Muscle layer of colon (tissue), 2 donors: ENCODE data around the gene MPST.
"Not testable (repeated sequence)": the region's sequence is repeated elsewhere in the genome, so short reads cannot be mapped to it uniquely, and the experiment has no call there.

Experiments
- H3K27ac ChIP-seq: one replicate; pipeline ENCODE4 v1.7.0; 2013; ENCODE audit warnings: low read depth, mild to moderate bottlenecking, low read length, moderate library complexity
- H3K27me3 ChIP-seq, 2 donors: one replicate each; pipeline ENCODE4 v1.7.0; 2013; ENCODE audit warnings: low read length in 2 of 2, mild to moderate bottlenecking in 2 of 2; ENCODE audit not compliant: insufficient read depth in 2 of 2, control insufficient read depth in 1 of 2
- H3K36me3 ChIP-seq: one replicate; pipeline ENCODE4 v1.7.0; 2013; ENCODE audit warnings: mild to moderate bottlenecking, low read length; ENCODE audit not compliant: insufficient read depth
- H3K4me1 ChIP-seq: one replicate; pipeline ENCODE4 v1.7.0; 2013; ENCODE audit warnings: mild to moderate bottlenecking, low read length; ENCODE audit not compliant: insufficient read depth
- H3K4me3 ChIP-seq, 2 donors: one replicate each; pipeline ENCODE4 v1.7.0; 2013; ENCODE audit warnings: low read length in 2 of 2, low read depth in 1 of 2, mild to moderate bottlenecking in 1 of 2, moderate library complexity in 1 of 2
- H3K9ac ChIP-seq: one replicate; pipeline ENCODE4 v1.7.0; 2013; ENCODE audit warnings: low read length
- H3K9me3 ChIP-seq: one replicate; pipeline ENCODE4 v1.7.0; 2013; ENCODE audit warnings: mild to moderate bottlenecking, low read length
- donor health status: abdominal sarcoma.
- donor health status: Adenocarcinoma of cecum.

MPST gene

DNA sequence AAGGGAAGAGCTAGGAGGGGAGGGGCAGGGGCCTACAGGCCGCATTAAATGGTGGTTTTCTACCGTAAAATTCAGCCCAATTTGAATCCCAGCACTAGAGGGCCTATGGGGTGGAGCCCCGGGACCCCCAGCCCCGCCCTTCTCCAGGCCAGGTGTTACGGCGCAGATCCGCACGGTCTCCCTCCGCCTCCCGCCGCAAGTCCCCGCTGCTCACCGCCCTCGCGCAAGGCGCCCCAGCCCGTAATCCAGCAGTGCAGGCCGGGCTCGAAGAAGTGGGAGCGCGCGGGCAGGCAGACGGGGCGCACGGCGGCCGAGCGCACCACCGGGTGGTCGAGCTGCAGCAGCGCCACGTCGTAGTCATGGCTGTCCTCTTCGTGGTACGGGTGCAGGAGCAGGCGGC is 49.3 kb downstream of the MPST start:
- Histone ChIP-seq H3K9me3 (no peaks in the 10 kb centered on the region), H3K36me3 (no peaks in the 10 kb centered on the region), H3K9ac (no peak overlapping the region), H3K27ac (no peak overlapping the region), H3K27me3 (peaks cover 24 to 46% of the 10 kb centered on the region in 2 donors), H3K4me1 (no peaks in the 10 kb centered on the region), H3K4me3 (no peak overlapping the region)

DNA sequence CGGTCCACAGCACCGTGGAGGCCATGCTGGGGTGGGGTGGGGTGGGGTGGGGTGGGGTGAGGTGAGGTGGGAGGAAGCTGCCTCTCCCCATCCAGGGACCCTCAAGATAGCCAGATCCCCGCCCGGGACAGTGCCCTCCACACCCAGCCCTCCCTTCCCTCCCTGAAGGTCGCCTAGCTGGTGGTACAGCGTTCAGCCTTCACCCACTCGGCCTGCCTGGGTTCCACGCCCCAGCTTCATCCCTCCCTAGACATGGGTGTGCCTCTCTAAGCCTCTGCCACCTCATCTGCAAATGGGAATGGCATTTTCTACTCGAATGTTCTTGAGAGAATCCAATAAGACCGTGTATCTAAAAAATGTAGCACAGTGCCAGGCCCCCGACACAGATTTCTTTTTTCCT is 49.8 kb downstream of the MPST start:
- Histone ChIP-seq H3K9ac (no peak overlapping the region), H3K36me3 (no peaks in the 10 kb centered on the region), H3K9me3 (no peaks in the 10 kb centered on the region), H3K27ac (no peak overlapping the region), H3K4me1 (no peaks in the 10 kb centered on the region), H3K27me3 (peaks cover 24 to 46% of the 10 kb centered on the region in 2 donors), H3K4me3 (no peak overlapping the region)

DNA sequence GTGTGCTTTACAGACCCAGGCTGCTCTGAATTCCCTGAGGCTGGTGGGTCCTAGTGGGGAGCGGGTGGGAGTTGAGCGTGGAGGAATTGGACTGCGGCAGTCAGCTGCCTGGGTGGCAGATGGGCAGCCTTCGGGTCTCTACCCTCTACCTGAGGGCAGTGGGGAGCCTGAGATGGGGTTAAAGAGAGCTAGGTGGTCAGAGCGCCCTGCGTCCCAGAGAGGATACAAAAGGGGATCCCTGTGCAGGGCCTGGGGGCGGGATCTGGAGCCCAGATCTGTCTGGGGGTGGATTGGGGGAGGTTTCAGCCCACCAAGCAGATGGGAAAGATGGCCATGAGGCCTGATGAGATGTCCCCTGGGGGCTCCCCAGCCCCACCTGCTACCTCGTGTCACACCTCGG is 50.2 kb downstream of the MPST start:
- Histone ChIP-seq H3K9ac (no peak overlapping the region), H3K9me3 (no peaks in the 10 kb centered on the region), H3K4me1 (no peaks in the 10 kb centered on the region), H3K4me3 (no peak overlapping the region), H3K36me3 (no peaks in the 10 kb centered on the region), H3K27ac (no peak overlapping the region), H3K27me3 (peaks cover 24 to 46% of the 10 kb centered on the region in 2 donors)

DNA sequence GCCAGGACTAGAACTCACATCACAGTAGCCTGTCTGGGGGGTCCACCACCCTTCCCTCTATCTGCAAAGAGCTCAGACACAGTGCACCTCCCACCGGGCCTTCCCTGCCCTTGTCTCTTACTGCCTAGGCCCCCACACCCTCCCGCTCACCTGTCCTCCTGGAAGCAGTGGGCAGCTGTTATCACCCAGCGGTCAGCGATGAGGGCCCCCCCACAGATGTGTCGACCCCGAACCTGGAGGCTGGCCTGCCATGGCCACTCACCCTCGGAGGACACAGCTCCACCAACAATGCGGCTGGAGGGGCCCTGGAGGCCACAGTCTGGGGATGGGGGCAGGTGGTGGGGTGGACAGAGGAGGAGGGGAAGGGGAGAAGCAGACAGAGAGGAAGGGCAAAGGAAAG is 50.8 kb downstream of the MPST start:
- H3K27me3 ChIP-seq = peaks cover 24 to 46% of the 10 kb centered on the region in 2 donors
- no peaks in the 10 kb centered on the region for H3K36me3 ChIP-seq

DNA sequence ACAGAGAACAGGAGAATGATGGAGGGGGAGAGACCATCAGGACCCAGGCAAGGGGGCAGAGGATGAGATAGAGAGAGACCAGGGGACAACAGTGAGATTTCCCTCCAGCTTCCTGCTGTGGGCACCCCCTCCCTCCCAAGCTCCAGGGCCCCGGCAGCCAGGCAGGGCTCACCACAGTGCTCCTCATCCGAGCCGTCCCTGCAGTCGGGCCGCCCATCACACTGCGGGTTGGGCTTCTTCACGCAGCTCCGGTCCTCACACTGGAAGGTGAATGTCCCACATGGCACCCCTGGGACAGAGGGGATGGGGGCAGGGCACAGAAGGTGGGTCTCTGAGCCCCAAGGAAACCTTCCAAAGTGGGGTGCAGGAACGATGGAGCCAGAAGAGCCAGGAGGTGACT is 51.2 kb downstream of the MPST start:
- Histone ChIP-seq H3K4me3 (no peak overlapping the region), H3K27ac (no peak overlapping the region), H3K4me1 (no peaks in the 10 kb centered on the region), H3K9me3 (no peaks in the 10 kb centered on the region), H3K36me3 (no peaks in the 10 kb centered on the region), H3K9ac (no peak overlapping the region), H3K27me3 (peaks cover 24 to 46% of the 10 kb centered on the region in 2 donors)

More for the DNA sequence above, 50.8 kb downstream of the MPST start:
- Histone ChIP-seq H3K27ac (no peak overlapping the region), H3K4me1 (no peaks in the 10 kb centered on the region), H3K4me3 (no peak overlapping the region), H3K9ac (no peak overlapping the region), H3K9me3 (no peaks in the 10 kb centered on the region)

DNA sequence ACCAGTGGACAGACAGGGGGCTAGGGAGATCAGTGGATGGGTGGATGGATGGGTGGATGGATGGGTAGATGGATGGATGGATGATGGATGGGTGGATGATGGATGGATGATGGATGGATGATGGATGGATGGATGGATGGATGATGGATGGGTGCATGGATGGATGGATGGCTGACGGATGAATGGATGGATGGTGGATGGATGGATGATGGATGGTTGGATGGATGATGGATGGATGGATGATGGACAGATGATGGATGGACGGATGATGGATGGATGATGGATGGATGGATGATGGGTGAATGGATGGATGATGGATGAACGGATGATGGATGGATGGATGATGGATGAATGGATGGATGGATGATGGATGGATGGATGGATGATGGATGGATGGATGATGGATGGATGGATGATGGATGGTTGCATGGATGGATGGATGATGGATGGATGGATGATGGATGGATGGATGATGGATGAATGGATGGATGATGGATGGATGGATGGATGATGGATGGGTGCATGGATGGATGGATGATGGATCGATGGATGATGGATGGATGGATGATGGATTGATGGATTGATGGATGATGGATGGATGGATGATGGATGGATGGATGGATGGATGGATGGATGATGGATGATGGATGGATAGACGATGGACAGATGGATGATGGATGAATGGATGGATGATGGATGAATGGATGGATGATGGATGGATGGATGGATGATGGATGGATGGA is 52.5 kb downstream of the MPST start:
- H3K36me3 ChIP-seq, H3K4me1 ChIP-seq, H3K9ac ChIP-seq, H3K4me3 ChIP-seq, H3K9me3 ChIP-seq, H3K27ac ChIP-seq: not testable (repeated sequence)
- peaks cover 24 to 45% of the 10 kb centered on the region in 2 donors for H3K27me3 ChIP-seq

DNA sequence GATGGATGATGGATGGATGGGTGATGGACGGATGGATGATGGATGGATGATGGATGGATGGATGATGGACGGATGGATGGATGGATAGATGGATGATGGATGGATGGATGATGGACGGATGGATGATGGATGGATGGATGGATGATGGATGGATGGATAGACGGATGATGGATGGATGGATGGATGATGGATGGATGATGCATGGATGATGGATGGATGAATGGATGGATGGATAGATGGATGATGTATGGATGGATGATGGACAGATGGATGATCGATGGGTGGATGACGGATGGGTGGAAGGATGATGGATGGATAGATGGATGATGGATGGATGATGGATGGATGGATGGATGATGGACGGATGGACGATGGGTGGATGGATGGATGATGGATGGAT is 53.1 kb downstream of the MPST start:
- H3K4me3 ChIP-seq = no peak overlapping the region
- no peaks in the 10 kb centered on the region for H3K9me3 ChIP-seq
- H3K4me1 ChIP-seq = no peaks in the 10 kb centered on the region
- H3K27ac ChIP-seq = no peak overlapping the region
- peaks cover 20 to 46% of the 10 kb centered on the region in 2 donors for H3K27me3 ChIP-seq
- H3K36me3 ChIP-seq = no peaks in the 10 kb centered on the region
- no peak overlapping the region for H3K9ac ChIP-seq

DNA sequence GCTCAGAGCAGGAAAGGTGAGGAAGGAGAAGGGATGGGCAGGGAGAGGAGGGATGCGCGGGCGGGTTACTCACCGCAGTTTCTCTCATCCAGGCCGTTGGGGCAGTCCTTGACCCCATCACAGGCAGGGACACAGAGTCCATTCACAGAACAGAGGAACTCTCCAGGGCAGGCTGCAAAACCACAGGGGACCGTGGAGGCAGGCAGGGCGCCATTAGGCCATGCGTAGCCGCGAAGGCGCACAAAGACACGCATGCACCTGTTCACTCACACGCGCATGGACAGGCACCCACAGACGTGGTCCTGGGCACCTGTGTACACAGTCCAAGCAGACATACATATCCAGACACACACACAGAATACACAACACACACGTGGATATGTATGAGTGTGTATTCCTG is 55.0 kb downstream of the MPST start:
- no peaks in the 10 kb centered on the region for H3K9me3 ChIP-seq
- H3K36me3 ChIP-seq = no peaks in the 10 kb centered on the region
- H3K4me3 ChIP-seq = no peak overlapping the region
- peaks cover 13 to 35% of the 10 kb centered on the region in 2 donors for H3K27me3 ChIP-seq
- no peak overlapping the region for H3K9ac ChIP-seq
- H3K4me1 ChIP-seq = no peaks in the 10 kb centered on the region
- H3K27ac ChIP-seq = no peak overlapping the region

DNA sequence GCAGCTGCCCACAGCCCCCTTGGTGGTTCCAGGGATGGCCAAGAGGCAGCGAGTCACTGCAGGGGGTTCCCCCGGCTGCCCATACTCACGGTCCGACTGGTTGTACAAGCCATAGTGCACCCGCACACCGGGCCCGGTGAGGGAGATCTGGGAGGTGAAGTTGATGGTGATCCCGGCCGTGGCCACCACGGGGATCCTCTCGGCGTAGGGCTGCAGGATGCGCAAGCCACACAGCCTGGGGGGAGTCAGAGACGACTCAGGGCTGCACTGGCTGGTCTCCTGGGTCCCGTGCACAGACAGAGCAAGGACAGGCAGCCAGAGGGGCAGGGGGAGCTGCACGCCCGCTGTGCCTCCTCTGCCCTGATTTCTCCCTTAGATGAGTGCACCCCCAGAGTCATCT is 55.5 kb downstream of the MPST start:
- H3K27ac ChIP-seq = no peak overlapping the region
- no peaks in the 10 kb centered on the region for H3K9me3 ChIP-seq
- H3K27me3 ChIP-seq = peaks cover 8 to 30% of the 10 kb centered on the region in 2 donors
- no peak overlapping the region for H3K9ac ChIP-seq
- no peak overlapping the region for H3K4me3 ChIP-seq
- no peaks in the 10 kb centered on the region for H3K36me3 ChIP-seq
- H3K4me1 ChIP-seq = no peaks in the 10 kb centered on the region

DNA sequence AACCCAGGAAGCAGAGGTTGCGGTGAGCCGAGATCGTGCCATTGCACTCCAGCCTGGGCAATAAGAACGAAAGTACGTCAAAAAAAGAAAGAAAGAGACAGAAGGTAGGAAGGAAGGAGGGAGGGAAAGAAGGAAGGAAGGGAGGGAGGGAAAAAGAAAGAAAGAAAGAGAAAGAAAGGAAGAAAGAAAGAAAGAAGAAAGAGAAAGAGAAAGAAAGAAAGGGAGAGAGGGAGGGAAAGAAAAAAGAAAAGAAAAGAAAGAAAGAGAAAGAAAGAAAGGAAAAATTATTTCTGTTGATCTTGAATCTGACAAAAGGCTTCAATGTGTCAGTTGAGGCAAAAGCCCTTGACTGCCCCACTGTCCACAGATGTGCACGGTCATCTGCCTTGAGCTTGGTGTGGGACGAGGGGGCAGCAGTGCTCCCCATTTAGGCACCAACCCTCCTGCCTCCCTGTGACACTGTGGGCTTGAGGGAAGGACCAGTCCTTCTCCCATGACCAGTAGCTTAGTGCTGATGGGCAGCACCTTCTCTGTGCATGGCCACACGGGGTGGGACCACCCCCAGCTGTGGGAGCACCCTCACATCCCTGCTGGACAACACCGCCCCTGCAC is 56.4 kb downstream of the MPST start:
- H3K4me3 ChIP-seq = no peak overlapping the region
- H3K36me3 ChIP-seq = no peaks in the 10 kb centered on the region
- H3K27me3 ChIP-seq = peaks cover 4 to 21% of the 10 kb centered on the region in 2 donors
- no peak overlapping the region for H3K27ac ChIP-seq
- H3K9ac ChIP-seq = no peak overlapping the region
- H3K9me3 ChIP-seq = no peaks in the 10 kb centered on the region
- no peaks in the 10 kb centered on the region for H3K4me1 ChIP-seq

DNA sequence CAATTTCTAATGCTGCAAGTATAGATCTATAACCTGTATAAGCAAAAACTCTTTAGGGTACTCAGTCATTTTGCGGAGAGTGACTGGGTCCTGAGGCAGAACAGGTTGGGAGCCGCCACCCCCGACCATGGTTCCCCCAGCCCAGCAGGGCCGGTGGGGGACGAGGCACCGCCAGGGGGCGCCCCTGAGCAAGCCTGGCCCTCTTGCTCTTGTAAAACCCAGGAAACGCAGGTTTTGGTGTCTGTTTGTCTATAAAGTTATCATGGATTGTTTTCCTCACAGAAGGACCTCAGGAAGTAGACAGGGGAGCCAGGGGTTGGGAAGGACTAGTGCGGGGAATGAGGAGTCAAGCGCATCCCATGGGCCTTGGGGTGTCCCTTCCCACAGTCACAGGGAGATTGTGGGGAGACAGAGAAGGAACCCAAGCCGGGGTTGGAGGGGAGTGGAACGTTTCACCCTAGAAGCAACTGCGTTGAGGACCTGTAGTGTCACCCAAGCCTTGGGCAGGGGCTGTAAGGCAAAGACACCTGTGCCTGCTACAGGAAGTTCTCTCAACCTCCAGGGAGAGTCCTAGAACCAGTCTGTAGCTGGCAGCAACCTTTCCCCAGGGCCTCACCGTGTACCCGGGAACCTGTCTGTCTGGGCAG is 58.4 kb downstream of the MPST start:
- no peak overlapping the region for H3K4me3 ChIP-seq
- H3K9ac ChIP-seq = no peak overlapping the region
- no peaks in the 10 kb centered on the region for H3K36me3 ChIP-seq
- peaks cover 4 to 12% of the 10 kb centered on the region in 2 donors for H3K27me3 ChIP-seq
- no peaks in the 10 kb centered on the region for H3K4me1 ChIP-seq
- H3K27ac ChIP-seq = no peak overlapping the region
- H3K9me3 ChIP-seq = no peaks in the 10 kb centered on the region
